ENCODE measurements around the gene XKR8.

The XKR8 gene

DNA sequence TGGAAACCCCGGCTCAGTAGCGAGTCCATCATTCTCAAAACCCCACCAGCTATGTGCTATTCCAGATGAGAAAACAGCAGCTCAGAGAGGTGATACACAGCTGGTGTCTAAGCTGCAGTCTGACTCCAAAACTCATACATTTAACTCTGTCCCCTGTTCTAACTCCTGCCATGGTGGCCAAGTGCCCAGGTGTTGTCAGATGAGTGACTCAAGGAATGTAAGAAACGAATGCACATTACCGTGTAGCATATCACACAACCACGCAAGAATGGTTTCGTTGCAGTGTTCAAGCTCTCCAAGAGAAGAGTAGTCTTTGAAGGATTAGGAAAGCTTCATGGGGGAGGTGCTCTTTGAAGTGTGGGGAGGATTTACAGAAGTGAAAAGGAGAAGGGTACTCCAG, 4.7 kb upstream of the XKR8 start:
- no peak for DNase-seq (ENCODE audit: low read depth in 1 of 2, low spot score in 1 of 2)

DNA sequence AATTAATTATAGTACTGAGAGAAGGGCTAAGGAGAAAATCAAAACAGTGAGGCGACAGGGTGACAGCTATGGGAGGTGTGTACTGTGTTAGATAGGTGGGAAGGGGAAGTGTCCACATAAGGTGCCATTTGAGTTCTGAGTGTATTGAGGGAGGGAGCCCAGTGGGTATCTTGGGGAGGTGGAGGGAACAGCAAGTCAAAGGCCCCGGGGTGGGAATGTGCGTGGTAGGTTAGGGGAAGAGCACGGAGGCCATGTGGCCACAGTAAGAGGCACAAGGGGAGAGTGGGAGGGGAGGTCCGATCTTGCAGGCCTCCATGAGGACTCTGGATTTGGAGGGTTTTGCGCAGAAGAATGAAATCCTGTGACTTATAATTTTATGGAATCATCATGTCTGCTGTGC, 3.0 kb upstream of the XKR8 start:
- no peak for DNase-seq (ENCODE audit: low read depth in 1 of 2, low spot score in 1 of 2)

DNA sequence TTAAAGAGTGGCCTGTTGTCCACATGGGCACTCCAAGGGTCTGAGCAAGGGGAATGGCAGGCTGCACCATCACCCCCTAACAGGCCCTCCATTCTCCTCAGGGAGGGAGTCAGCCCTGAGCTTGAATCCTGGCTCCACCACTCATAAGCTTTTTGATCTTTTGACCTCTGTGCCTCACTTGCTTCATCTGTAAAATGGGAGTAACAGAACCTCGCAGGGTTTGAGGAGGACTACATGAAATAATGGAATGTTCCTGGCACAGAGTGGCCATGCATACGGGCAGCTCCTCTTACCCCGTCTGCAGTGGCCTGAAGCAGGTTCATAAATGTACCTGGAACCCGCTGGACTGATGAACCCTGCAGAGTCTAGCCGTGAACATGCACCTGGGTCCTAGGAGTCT, 2.1 kb upstream of the XKR8 start:
- no peak for DNase-seq (ENCODE audit: low read depth in 1 of 2, low spot score in 1 of 2)

DNA sequence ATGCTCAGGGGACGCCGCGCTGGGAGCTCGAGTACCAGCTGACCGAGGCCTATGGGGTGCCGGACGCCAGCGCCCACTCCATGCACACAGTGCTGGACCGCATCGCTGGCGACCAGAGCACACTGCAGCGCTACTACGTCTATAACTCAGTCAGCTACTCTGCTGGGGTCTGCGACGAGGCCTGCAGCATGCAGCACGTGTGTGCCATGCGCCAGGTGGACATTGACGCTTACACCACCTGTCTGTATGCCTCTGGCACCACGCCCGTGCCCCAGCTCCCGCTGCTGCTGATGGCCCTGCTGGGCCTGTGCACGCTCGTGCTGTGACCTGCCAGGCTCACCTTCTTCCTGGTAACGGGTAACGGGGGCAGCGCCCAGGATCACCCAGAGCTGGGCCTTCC, 1.3 kb upstream of the XKR8 start:
- DNase-seq (ENCODE audit: low read depth in 1 of 2, low spot score in 1 of 2) = no peak

DNA sequence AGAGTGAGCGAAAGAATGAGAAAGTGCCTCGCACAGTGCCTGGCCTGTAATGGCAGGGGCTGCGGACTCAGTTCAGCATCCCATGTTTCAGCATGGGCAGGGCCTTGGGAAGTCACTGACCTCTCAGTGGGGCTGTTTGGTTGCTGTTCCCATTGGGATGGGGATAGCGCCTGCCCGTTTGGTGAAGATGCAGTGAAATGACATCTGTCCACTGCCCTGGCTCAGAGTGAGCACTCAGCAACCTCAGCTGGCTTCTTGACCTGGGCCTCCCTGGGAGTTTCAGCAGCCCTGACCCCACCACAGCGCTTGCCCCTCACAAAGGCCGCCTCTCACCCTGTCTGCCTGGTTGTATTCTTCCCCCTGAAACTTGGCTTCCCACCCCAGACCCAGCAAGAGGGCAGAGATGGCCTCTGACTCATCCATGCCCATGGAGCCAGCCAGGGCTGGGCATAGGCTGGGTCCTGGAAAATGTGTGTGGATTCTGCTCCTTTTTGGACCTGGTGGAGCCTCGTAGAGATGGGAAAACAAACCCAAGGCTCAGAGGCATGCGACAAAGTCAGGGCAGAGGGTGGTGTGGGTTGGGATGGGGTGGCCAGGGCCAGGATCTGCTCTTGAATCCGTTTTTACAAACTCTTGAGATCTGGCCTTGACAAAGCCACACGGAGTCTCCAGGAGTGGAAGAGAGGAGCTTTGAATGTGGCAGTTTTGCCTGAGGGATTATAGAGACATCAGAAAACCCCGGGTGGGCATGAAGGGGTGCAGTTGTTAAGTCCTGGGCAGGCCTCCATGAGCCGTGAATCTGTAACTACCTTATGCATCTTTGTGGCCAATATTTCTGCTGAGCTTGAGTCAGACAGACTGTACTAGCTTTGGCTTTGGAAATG, 1.2 kb downstream of the XKR8 start:
- DNase-seq (ENCODE audit: low read depth in 1 of 2, low spot score in 1 of 2) = no peak

DNA sequence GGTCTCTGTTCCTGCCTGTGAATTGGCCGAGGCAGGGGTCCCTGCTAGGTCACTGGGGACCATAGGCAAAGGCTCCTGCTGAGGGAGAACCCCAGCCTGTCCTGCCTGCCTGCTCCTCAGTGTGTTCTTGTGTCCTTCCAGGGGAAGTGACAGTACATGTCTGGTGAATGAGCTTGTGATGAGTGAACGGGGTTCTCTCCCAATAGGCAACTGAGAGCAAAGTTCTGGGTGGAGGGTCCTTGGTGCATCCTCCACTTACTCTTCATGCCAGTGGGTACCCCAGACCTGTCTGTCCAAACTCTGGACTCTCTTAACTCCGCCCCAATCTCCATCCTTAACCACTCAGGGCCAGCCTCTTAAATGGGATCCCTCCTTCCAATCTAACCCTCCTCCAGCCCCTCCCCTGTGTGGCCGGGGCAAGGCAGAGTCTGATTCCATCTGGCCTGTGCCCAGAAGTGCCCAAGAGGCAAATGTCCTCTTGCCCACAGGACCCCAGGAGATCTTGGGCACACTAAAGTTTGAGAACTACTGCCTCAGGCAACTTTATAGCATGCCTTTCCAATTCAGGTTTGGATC, 2.0 kb downstream of the XKR8 start:
- DNase-seq (ENCODE audit: low read depth in 1 of 2, low spot score in 1 of 2) = no peak

DNA sequence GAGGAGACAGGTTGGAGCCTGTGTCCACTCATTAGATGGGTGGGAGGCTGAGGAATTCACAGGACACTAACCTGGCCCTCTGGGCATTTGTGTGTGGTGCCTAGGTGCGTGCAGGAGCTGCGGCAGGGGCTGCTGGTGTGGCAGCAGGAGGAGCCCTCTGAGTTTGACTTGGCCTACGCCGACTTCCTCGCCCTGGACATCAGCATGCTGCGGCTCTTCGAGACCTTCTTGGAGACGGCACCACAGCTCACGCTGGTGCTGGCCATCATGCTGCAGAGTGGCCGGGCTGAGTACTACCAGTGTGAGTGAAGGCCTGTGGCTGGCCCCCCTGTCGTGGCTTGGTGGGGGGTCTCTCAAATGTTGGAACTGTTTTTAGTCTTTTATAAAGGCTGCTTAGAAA, 3.6 kb downstream of the XKR8 start:
- DNase-seq (ENCODE audit: low read depth in 1 of 2, low spot score in 1 of 2) = no peak

DNA sequence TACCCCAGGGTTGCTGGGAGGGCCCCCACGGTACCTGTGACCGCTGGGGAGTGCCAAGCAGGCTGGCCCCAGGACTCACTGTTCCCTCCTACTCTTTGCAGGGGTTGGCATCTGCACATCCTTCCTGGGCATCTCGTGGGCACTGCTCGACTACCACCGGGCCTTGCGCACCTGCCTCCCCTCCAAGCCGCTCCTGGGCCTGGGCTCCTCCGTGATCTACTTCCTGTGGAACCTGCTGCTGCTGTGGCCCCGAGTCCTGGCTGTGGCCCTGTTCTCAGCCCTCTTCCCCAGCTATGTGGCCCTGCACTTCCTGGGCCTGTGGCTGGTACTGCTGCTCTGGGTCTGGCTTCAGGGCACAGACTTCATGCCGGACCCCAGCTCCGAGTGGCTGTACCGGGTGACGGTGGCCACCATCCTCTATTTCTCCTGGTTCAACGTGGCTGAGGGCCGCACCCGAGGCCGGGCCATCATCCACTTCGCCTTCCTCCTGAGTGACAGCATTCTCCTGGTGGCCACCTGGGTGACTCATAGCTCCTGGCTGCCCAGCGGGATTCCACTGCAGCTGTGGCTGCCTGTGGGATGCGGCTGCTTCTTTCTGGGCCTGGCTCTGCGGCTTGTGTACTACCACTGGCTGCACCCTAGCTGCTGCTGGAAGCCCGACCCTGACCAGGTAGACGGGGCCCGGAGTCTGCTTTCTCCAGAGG, 6.8 kb downstream of the XKR8 start:
- DNase-seq (ENCODE audit: low read depth in 1 of 2, low spot score in 1 of 2) = no peak

DNA sequence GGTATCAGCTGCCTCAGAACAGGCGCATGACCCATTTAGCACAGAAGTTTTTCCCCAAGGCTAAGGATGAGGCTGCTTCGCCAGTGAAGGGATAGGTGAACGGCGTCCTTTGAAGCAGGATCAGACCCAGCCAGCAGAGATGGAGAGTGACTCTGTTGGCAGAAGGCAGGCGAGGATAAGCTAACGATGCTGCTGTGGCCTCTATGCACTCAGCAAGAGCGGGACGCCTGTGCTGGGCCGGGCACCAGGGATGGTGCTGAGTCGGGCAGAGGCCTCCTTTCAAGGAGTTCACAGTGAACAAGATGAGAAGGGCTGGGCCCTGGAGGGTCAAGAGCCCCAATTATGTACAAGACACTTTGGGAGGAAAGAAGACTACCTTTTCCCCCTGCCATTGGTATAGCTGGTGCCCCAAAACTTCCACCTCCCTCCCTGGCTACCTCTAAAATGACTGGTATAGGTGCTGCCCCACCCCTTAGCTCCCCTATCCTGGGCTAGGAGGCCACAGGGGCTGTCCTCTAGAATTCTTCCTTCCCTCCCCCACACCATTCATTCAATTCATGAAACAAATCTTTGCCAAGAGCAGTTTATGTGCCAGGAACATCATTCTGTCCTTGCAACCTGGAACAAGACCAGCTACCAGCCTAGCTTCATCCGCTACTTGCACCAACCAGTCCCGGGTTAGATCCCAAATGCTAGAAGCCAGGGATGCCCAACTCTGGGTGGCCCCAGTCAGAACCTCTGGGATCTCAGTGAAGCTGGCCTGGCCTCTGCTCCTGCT, 7.5 kb downstream of the XKR8 start:
- DNase-seq (ENCODE audit: low read depth in 1 of 2, low spot score in 1 of 2) = no peak

DNA sequence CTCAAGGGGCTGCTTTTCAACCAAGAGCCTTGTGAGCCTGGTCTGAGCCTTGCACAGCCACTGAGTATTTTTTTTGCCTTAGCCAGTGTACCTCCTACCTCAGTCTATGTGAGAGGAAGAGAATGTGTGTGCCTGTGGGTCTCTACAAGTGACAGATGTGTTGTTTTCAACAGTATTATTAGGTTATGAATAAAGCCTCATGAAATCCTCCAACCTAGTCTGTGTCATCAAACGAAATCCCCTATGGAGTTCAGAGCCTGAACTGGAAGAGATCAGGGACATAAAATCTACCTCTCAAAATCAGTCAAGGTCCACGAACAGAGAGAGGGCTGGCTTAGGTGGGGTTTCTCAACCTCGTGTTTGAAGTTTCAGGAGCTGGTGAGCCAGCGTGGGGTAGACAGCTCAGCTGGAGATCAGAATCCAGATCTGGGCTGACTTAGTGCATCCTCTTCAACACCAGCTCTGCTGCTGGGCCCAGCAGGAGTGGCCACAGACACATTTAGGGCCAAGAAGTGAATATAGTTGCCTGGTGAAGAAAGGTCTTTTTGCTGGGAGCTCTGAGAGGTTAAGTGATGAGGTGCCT, 8.2 kb downstream of the XKR8 start:
- no peak for DNase-seq (ENCODE audit: low read depth in 1 of 2, low spot score in 1 of 2)

DNA sequence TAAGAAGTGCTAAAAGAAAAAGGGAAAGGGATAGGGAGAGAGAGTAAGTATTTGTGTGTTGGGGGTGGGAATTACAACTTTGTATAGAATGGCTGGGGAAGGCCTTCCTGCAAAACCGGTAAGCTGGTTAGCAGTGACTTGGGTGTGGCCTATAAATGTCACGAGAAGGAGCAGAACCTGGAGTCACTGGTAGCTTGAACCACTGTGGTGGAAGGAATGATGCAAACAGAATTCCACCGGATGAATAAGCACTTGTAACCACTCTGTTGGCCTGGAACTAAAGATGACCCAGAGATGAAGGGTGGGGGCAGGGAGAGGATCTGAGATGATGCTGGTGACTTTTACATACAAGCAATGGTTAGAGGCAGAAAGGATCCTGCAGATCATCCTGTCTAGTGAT, 8.9 kb downstream of the XKR8 start:
- DNase-seq (ENCODE audit: low read depth in 1 of 2, low spot score in 1 of 2) = no peak

DNA sequence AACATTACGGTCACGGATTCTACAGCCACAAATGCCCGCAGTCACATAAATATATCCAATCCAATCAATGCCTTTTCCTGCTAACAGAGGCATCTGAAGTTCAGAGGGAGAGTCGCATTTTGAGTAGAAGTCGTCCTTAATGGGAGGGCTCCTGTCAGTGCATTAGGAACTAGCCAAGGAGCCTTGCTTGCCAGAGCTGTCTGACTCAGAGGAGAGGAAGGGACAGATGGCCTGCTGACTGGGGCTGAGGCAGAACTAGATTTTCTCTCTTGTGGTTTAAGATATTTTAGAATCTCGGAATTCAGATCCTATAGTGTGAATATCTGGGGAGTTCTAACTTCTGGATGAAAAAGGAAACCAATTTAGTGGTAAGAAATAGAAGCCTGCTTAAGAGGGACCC, 10.6 kb downstream of the XKR8 start:
- no peak for DNase-seq (ENCODE audit: low read depth in 1 of 2, low spot score in 1 of 2)

DNA sequence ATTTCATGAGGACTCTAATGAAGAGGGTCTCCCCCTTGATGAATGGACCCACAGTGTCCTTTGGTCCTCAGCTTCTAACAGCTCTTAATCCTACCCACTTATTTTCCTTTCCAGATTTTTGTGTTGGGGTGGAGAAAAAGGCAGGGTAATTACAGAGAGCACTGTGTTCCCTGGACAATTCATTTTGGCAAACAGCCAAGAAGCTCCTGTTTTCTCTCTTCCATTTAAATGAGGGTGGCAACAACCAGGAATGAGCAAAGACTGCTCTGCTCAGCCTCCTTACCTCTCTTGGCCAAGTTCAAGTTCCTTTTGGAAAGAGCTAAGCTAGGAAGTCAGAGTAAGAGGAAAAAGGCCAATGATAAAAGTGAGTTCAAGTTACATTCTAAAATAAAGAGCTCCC, 11.9 kb downstream of the XKR8 start:
- no peak for DNase-seq (ENCODE audit: low read depth in 1 of 2, low spot score in 1 of 2)

DNA sequence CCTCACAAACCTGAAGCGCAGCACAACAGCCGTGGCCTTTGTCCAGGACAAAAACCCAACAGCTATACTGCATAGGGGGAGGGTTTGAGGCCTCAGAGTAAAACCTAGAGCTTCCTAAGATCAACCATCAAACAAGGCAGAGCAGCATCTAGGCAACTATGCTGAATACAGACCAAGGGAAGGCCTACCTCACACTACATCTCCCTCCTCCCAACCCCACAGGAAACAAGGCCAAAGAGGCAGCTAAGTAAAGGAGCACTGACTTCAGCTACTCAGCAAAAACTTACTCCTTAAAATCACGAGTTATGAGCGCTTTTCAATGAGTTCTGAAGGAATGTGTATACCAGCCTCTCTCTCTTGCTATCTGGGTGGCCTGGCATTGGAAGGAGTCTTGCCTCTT, 12.4 kb downstream of the XKR8 start:
- DNase-seq (ENCODE audit: low read depth in 1 of 2, low spot score in 1 of 2) = no peak

DNA sequence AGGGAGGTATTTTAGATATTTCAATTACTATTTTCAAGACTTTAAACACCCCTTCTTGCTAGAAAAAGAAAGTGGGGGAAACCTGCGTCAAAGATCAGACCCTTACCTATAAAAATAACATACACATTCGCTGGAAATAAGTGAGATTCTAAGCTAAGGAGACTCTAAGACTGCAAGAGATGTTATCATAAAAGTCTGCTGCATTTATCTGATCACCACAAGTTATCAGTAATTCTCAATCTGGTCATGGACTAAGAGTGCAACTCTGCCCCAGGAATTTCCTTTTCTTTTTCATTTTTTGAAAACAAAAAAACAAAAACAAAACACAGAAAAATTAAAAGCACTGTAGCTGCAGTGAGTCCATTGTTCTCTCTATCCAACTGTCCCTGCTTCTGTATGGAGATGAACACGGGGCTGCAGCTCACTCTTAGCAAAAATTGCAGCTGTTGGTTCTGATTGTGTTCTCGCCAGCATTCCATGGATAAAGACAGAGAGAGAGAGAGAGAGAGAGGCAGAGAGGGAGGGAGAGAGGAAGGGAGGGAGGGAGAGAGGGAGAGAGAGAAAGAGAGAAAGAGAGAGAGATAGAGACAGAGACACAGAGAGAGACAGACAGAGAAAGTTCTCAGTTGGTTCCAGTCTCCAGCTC, 14.1 kb downstream of the XKR8 start:
- DNase-seq (ENCODE audit: low read depth in 1 of 2, low spot score in 1 of 2) = no peak

DNA sequence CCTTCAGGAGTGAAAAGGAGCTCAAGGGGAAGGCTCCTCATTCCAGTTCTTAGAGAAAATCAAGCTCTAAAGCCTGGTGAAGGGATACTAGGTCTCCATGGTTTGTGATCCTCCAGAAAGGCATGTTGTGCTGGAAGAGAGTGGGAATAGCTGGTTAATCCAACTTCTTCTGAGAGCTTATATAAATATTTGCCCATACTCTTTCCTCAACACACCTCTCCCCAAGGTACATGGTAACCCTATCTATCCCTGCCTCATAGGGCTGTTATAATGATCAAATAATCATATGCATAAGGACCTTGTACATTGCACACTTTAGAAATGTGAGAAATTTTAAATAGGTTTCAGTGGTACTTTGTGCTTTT, 14.6 kb downstream of the XKR8 start:
- DNase-seq (ENCODE audit: low read depth in 1 of 2, low spot score in 1 of 2) = no peak

DNA sequence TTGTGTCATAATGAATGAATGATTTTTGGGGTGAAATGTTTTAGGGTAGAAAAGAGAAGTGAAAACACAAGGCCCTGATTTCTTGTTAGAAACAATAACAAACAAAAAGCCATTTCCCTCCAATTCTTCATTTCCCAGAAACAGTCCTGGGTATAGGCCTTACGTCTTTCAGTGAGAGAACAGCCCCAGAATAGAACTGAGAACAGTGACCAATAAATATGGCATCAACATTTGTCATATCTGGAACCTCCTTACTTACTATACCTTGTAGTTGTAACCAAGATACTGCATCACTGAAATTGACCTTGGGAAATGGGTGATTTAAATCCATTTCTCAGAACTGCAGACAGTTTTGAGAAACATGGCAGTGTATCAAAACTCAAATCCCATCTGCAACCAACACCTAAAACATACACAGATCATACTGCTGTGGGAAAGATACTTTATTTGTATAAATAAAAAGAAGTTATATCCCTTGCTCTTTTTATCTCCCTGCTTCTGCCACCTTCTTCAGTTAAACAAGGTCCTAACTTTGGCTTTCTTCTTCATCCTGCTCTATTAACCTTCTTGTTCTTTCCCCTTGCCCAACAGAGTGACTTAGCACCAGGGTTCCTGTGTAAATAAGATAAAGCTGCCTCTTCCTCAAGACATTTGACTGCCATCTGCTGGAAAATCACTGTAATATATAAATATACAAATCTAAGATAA, 19.5 kb downstream of the XKR8 start:
- DNase-seq (ENCODE audit: low read depth in 1 of 2, low spot score in 1 of 2) = no peak

DNA sequence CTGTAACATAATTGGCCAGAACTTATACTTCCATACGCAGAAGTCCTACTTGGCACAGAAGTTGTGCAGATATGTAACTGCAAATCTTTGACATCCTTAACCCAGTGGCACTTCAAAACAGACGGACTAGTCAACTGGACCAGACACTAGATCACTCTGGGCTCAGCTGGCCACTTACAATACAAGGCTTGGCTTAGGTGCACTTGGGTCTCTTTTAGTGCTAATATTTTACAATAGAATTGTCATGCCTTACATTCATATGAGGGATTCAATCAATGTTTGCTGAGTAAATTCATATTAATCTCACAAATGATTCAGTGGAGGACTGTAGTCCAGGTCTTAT, 20.1 kb downstream of the XKR8 start:
- no peak for DNase-seq (ENCODE audit: low read depth in 1 of 2, low spot score in 1 of 2)

DNA sequence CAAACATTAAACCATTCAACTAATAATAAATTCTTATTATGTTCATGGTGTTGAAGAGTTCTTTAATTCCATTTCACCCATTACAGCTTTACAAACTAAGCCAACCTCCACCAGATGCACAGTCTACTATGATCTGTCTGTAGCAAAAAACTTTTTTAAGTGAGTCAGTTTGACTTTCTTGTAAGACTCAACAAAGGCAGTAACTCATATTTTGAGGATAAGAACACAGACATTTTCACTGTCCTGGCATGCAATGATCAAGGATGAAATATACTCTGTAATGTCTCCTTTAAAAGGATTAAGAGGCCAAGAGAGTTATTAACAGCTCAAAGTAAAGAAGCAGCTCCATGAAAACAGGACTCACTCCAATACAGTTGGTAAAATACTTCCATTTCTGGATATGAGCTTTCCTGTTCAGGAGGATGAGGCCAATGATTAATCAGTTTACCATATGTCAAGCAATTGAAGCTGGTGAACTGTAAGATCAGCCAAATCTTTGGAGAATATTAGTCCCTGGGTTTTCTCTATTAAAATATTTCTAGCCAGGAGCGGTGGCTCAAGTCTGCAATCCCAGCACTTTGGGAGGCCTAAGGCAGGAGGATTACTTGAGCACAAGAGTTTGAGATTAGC, 20.6 kb downstream of the XKR8 start:
- DNase-seq (ENCODE audit: low read depth in 1 of 2, low spot score in 1 of 2) = no peak

DNA sequence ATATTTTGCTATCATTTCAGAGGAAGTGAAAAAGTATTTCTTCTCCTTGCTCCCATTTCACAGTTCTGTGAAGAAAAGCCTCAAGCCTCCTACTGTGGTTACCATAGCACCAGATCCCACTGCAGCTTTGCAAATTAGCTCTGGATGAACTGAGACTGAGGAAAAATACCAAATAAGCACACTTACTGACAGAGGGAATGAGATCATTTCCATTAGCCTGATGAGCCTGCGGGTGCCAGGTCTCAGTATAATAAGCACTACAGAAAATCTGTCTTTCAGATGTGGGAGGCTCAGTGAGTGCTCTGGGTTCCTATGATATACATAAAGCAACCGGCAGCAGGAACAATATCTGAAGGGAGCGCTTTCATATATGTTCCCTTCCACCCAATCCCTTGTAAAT, 21.4 kb downstream of the XKR8 start:
- DNase-seq (ENCODE audit: low read depth in 1 of 2, low spot score in 1 of 2) = no peak
